ENCODE measurements around the gene CPLANE1.
"Not testable (repeated sequence)": the region's sequence is repeated elsewhere in the genome, so short reads cannot be mapped to it uniquely, and the experiment has no call there.

Gene CPLANE1

DNA sequence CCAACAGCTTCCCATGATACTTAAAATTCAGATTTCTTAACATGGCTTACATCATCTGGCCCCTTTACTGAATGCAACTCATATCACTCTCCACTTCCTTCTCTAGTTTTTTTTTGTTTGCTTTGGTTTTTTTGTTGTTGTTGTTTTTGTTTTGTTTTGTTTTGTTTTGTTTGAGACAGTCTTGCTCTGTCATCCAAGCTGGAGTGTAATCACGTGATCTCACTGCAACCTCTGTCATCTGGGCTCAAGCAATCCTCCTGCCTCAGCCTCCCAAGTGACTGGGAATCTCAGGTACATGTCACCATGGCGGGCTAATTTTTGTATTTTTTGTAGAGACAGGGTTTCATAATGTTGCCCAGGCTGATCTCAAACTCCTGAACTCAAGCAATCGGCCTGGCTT, 41.4 kb downstream of the CPLANE1 start:
- no peak for DNase-seq

DNA sequence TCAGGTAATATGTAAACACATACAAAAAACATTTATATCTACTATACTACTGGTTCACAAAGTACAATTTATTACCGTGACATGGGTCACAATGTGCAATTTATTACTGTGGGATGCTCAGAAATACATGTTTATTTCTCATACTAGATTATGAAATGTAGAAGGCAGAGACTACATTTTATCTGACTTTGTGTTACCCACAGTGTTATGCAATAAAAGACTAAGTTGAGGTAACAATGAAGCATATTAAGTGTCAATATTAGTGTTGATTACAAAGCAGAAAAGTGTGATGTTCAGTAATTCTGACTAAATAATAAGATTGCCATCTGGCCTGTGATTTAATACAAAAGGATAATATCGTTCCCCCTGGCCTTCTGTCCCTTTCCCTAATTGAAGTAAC, 42.4 kb downstream of the CPLANE1 start:
- no peak for DNase-seq

DNA sequence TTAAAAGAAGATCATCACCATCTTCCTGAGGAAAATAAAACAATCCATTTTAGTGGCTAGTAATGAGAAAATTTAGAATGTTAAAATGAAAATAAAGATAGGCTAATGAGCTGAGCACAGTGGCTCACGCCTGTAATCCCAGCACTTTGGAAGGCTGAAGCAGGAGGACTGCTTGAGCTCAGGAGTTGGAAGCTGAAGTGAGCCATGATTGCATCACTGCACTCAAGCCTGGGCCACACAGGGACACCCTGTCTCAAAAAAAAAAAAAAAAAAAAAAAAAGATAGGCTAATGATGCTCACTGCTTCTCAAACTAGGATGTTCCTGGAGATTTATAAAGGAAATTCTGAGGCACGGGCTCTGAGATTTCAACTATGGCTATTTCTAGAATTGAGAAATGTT, 50.3 kb downstream of the CPLANE1 start:
- no peak for DNase-seq

DNA sequence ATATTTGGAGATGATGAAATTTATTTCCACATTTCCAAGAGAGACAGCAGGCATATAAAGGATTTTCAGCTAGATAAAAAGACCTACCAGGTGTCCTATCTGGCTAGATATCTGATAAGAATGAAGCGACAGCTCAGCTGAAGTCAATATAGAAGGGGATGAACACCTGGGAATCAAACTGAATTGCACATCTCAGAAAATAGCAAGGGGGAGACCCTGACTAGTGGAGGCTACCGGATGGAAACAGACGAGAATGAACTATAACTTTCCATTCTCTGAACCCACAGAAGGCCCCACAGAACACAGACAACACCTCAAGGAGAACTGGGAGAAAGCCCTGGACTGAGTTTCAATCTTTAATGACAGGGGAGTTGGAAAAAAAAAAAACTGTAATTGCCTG, 51.1 kb downstream of the CPLANE1 start:
- DNase-seq: no peak

DNA sequence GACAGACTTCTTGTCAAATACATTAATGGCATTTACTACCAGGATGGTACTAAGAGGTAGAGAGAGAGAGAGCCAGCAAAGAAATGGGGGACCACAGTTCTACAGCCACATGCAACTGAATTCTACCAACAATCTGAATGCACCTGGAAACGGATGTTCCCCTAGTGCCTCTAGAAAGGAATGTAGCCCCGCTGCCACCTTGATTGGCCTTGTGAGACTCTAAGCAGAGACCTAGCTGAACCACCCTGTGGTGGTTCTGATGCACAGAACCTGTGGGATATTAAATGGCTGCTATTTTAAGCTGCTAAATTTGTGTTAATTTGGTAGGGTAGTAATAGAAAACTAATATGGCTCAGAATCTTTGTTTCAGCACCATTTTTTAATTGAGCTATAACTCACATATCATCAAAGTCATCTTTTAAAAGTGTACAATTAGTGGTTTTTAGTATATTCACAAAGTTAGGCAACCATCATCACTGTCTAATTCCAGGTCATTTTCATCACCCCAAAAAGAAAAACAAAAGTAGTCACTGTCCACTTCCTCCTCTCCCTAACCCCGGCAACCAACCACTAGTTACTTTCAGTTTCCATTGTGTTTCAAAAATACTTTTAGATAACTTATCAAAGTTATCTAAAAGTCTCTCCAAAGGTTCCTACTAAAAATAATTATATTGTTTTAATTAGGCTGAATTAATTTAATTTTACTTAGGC, 51.7 kb downstream of the CPLANE1 start:
- DNase-seq: no peak

DNA sequence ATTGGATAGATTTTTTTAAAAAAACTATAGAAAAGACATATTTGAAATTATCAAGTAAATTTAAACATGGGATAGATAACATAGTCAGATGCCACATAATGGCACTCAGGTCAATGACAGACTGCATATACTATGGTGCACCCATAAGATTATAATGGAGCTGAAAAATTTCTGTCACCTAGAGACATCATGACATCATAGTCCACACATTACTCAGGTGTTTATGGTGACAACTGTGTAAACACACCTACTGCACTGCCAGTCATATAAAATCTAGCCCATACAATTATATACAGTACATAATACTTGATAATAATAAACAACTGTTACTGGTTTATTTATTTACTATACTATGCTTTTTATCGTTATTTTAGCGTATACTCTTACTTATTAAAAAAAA, 58.6 kb downstream of the CPLANE1 start:
- no peak for DNase-seq

DNA sequence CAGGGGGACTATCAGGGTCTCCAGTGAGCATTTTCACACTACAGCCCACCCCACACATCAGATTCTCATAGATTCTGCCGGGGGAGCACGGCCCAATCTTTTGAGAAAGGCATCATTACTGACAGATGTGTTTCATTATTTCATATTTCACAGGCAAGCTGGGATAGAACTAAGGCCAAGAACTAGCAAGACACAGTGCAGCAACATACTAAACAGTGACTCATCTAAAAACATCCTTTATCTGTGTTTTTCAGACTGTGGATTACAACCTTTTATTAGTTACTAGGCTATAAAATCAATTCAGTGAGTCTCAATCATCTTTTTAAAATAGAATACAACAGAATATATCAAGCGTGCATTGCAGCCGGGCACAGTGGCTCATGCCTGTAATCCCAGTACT, 59.8 kb downstream of the CPLANE1 start:
- DNase-seq: no peak

DNA sequence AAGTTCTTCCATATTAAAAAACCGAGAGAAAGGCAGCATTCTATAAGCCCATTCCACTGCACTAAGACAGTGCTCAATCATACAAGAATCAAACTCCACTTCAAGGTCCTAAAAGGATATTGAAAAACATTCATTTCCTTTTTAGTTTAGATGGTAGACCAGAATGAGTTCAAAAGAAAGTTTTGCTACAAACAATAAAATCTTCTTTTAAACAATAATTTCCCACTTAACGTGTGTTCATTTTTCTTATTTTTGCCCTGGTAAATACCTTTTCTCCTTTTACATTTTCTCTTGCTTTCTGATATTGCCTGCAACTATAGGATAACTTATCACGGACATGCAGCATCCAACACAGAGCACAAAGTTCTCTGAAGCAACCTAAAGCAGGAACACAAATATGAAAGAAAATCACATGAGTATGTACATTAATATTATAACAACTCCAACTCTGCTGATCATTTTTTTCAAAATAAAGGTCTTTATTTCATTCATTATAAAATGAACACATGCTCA, 61.7 kb downstream of the CPLANE1 start:
- DNase-seq: no peak

DNA sequence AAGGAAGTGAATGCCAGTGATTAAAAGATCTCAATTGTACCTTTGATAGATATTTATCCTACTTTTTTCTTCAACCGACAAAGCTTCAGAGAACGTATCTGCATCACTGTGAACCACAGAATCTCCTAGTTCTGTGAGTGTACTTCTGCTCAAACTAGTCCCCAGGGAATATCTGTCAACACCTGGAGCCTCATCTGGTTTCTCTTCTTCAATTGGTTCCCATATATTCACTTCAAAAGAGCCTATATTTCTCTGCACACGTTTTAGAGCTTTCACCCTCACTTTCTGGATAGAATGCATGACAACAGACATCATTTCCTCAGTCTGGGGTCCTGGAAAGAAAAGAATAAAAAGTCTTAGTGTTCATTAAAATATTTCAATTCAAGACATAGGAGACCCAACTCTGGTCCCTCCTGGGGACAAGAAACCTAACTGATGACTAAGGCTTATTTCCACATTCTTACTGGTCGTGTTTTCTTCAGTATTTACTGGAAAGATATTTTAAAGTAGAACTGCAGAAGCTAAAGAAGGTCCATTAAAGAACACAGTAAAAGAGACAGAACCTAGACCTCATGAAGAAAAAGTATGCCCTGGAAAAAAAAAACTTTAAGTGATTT, 64.3 kb downstream of the CPLANE1 start:
- DNase-seq: no peak

DNA sequence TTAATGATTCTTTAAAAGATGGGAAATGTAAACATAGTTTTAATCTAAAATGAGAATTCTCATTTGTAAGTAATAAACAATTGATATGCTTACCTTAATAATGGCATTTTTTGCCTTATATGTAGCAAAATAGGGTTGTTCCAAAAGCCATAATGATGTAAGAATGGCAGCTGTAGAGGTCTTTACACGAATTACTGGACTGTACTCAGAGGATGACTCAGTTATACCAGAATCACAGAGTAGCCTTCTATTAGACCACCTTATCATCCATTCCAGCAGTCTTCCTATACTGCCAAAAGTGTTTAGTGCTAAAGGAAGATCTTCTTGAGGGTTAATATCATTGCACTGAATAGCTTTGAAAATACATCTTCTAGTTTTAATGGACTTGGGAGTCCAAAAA, 66.5 kb downstream of the CPLANE1 start:
- DNase-seq: no peak

DNA sequence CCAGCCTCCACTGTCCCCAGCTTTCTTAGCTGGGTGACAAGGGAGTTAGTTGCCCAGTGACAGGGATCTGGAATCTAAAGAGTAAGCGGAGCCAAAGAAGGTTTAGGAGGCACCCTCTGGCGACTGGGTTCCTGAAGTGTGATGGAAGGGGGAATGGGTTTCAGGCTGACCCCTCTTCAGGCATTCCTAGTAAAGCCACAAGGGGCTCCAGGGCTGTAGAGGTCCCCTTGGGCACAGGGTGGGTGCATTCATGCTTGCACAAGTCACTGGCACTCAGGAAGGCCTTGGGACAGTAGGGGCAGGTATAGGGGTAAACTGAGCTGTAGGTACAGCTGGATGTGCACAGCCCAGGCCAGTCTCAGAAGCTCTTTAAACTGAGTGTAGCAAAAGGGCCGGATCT, 74.2 kb downstream of the CPLANE1 start:
- DNase-seq: no peak

DNA sequence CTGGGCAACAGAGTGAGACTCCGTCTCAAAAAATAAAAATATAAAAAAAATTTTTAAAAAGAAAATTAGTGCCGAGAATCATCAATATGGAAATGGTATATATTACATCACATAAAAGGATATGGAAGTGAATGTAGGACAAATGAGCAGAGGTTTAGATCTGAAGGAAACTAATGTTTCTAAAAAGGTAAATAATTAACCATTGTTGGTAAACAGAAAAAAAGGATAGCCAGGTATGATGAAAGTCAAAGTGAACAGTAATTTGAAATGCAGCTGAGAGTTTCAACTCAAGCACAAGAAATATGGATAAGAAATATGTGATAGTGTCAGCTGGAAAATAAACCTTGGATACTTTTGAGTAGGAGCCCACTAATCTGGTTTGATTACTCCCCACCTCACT, 76.2 kb downstream of the CPLANE1 start:
- DNase-seq: no peak

DNA sequence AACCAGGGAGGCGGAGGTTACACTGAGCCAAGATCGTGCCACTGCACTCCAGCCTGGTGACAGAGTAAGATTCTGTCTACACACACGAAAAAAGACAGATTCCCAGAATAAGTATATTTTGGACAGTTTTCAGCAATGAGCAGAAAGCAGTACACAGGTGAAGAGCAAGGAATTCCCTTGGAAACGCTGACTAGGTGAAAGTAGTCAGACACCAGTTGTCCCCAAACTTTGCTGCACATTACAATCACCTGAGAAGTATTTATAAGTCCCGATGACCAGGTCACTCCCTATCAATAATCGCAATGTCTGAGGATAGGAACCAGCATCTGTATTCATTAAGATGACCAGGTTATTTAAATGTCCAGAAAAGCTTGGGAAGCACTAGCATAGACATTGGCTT, 78.3 kb downstream of the CPLANE1 start:
- no peak for DNase-seq

DNA sequence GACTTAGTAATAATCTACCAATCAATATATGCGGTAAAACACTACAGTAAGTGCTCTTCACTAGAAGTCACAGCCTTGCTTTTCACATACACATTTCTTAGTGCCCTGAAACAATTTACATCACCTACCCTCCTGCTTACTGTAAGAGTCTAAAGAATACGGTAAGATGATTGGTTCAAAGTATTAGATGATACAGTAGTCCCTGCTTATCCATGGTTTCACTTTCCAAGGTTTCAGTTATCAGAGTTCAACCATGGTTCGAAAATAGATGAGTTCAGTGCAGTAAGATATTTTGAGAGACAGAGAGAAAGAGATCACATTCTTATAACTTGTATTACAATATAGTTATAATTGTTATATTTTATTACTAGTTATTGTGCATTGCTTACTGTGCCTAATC, 83.0 kb downstream of the CPLANE1 start:
- DNase-seq: no peak

DNA sequence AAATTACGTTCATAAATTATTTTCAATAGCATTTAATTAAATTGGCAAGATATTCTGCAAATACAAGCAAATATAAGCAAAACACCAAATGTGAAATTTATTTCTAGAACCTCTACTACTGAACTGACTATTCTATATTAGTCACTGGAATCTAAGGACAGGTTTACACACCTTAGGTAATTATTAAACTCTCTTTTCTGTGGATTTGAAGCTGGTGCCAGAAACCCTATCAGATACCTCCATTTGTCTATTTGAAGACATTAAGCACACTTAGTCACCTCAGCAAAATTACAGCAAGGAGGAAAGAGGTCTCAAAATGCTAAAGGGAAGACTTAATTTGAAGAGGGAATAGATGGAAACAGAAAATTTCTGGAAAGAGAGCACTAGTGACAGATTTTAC, 83.4 kb downstream of the CPLANE1 start:
- no peak for DNase-seq

DNA sequence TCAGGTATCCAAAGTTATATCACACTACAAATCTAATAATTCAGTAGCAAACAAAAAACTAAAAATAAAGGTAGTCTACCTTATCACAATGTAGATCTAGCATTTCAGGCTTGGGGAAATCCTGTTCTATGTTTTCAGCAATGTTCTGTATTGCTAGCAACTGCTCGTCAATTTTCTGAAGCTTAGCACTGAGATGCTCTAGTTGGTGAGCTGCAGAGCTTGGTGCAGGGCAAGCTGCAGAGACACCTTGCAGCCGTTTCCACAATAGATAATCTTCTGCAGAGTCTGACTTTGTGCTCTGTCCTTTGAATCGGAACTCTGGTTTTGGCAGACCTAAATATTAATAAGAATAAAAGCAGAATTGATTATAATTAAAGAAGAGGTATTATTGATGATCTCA, 95.5 kb downstream of the CPLANE1 start:
- DNase-seq: no peak

DNA sequence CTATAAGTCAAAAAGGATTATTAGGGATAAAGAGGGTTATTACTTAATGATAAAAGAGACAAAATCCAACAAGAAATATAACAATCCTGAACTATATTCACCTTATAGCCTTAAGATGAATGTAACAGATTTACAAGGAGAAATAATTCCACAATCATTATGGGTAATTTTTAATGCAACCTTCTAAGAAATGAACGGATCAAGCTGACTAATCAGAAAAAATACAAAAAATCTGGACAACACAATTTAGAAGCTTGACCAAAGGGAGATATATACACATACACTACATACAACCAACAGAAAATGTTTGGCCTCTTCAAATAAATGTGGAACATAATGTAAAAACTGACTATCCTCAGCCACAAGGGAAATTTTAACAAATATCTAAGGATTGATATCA, 102.3 kb downstream of the CPLANE1 start:
- no peak for DNase-seq

DNA sequence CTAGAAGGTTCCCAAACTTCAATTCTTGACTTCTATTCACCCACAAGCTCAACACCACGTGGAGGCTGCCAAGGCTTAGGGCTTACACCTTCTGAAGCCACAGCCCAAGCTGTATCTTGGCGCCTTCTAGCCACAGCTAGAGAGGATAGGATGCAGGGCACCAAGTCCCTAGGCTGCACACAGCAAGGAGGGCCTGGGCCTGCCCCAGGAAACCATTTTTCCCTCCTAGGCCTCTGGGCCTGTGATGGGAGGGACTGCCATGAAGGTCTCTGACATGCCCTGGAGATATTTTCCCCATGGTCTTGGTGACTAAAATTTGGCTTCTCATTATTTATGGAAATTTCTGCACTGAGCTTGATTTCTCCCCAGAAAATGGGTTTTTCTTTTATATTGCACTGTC, 112.5 kb downstream of the CPLANE1 start:
- DNase-seq: no peak

DNA sequence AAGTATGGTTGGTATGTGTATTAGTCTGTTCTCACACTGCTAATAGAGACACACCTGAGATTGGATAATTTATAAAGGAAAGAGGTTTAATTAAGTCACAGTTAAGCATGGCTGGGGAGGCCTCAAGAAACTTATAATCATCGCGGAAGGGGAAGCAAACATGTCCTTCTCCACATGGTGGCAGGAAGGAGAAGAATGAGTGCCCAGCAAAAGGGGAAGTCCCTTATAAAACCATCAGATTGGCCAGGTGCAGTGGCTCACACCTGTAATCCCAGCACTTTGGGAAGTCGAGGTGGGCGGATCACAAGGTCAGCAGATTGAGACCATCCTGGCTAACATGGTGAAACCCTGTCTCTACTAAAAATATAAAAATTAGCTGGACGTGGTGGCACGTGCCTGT, 113.9 kb downstream of the CPLANE1 start:
- not testable (repeated sequence) for DNase-seq

DNA sequence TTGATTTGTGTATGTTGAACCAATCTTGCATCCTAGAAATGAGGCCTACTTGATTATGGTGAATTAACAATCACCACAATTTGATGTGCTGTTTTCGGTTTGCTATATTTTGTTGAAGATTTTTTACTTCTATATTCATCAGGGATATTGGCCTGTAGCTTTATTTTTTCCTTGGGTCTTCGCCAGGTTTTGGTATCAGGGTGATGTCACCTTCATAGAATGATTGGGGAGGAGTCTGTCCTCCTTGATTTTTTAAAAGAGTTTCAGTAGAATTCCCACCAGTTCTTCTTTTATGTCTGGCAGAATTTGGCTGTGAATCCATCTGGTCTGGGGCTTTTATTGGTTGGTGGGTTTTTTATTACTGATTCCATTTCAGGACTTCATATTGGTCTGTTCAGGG, 115.2 kb downstream of the CPLANE1 start:
- DNase-seq: no peak

DNA sequence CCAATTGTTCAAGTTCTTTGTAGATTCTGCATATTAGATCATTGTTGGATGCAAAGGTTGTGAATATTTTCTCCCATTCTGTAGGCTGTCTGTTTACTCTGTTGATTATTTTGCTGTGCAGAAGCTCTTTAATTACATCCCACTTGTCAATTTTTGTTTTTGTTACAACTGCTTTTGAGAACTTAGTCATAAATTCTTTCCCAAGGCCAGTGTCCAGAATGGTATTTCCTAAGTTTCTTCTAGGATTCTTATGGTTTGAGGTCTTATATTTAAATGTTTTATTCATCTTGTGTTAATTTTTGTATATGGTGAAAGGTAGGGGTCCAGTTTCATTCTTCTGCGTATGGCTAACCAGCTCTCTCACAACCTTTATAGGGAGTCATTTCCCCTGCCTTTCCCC, 116.5 kb downstream of the CPLANE1 start:
- no peak for DNase-seq

DNA sequence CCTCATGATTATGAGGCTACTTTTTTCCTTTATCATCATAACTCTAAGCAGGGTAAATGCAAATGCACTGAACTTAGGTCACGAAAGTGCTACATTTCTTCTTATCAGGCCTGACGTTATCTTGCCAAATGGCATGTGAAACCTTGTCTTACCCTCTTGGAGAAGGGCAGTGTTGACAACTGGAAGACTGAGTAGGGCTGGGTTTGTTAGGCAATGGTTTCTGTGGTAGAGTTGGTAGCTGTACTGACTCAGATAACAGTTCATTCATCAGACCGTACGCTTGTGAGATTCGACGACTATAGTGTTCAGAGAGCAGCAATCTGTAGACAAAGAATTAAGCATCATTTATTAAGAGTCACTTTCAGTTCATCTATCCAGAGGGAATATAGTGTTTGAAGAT, 127.7 kb downstream of the CPLANE1 start:
- DNase-seq: no peak

DNA sequence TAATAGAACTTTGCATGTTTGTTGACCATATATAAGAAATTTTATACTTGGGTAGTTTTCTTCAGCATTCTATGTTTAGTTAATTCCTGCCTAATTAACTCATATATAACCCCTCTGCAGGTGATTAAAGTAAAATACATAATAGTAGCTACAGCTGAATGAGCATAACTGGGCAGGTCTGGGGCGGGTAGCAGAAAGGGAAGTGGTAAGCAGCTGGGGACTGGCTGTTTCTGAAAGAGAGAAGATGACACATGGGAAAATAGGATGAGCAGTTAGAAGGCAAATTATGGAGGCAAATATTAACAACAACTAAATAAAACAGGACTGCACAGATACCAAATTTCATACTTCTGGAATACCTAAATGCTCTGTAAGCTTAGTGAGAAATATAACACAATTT, 128.1 kb downstream of the CPLANE1 start:
- no peak for DNase-seq

DNA sequence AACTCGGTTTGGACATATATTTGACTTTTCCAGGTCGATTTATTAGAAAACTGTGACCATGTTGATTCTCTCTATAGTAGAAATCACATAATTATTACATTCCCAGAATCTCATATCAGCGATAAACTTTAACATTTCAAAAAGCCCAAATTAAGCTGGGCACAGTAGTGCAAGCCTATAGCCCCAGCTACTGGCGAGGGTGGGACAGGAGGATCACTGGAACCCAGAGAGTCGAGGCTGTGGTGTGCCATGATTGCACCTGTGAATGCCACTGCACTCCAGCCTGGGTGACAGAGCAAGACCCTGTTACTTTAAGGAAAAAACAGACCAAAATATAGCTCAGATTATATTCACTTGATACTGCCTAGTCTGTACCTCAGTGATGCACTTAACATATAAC, 128.9 kb downstream of the CPLANE1 start:
- no peak for DNase-seq

DNA sequence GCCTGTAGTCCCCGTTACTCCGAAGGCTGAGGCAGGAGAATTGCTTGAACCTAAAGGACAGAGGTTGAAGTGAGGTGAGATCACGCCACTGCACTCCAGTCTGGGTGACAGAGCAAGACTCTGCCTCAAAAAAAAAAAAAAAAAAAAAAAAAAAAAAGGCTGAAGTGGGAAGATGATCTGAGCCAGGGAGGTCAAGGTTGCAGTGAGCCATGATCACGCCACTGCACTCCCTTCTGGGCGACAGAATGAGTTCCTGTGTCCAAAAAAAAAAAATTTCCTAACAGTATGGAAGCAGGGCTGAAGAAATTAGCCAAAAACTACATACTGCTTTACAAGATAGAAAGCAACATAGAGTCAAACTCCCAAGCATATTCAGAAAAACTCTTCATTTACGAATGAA, 132.8 kb downstream of the CPLANE1 start:
- no peak for DNase-seq

All from DMS 273 treated with DMSO at 0.1 percent for 48 hours (cell line).